WERI-Rb-1 (cell line): ENCODE results near the gene AGBL3.

Source experiments
- DNase-seq: peaks from one replicate; pipeline ENCODE4 v3.0.0-alpha.2; 2020
- H3K27ac ChIP-seq: fragments of 250-450 bp; sonication (Bioruptor Pico); 2 replicates; pipeline ENCODE4 v1.5.1; 2020; ENCODE audit warnings: mild to moderate bottlenecking, moderate library complexity
- H3K27me3 ChIP-seq: fragments of 250-450 bp; sonication (Bioruptor Pico); 2 replicates; pipeline ENCODE4 v1.5.1; 2021; ENCODE audit warnings: mild to moderate bottlenecking, low read depth, moderate library complexity; ENCODE audit not compliant: insufficient read depth, severe bottlenecking
- H3K36me3 ChIP-seq: fragments of 250-450 bp; sonication (Bioruptor Pico); 2 replicates; pipeline ENCODE4 v1.5.1; 2020; ENCODE audit warnings: mild to moderate bottlenecking, moderate library complexity
- H3K4me3 ChIP-seq: 2 replicates; pipeline ENCODE4 v1.5.1; 2011; ENCODE audit warnings: low read depth, mild to moderate bottlenecking, control low read depth, low read length
- H3K9me3 ChIP-seq: fragments of 250-450 bp; sonication (Bioruptor Pico); 2 replicates; pipeline ENCODE4 v1.5.1; 2021; ENCODE audit warnings: mild to moderate bottlenecking, moderate library complexity; ENCODE audit not compliant: severe bottlenecking
- CTCF ChIP-seq: IDR thresholded peaks from 2 replicates; pipeline ENCODE4 v1.5.1; 2011; ENCODE audit warnings: low read depth, mild to moderate bottlenecking, control low read depth, inconsistent platforms, low read length

AGBL3 gene

DNA sequence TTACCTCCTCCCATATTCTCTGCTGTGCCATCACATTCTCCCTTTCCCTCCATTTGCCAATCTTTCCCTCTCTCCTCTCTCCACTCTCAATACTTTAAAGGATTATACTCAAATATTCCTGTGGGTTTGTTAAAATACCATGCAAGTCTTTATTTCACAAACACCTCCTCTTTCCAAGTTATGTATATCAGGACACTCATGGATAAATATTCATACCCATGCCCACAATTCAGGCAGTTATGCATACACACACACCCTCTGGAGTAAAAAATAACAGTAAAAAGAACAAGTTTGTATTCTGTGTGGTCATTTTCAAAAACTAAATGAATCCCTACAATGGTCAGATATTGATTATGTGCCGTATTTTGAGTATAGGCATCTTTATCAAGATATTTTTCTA is 88.2 kb downstream of the AGBL3 start:
- Histone ChIP-seq H3K9me3 (no peaks in the 10 kb centered on the region), H3K4me3 (no peak overlapping the region), H3K27ac (no peak overlapping the region), H3K36me3 (no peaks in the 10 kb centered on the region), H3K27me3 (no peaks in the 10 kb centered on the region)
- no peak for DNase-seq
- TF ChIP-seq CTCF: no peak

GRCh38 chr7:135075716-135076115 is 89.4 kb downstream of the AGBL3 start:
- DNase-seq: no peak

DNA sequence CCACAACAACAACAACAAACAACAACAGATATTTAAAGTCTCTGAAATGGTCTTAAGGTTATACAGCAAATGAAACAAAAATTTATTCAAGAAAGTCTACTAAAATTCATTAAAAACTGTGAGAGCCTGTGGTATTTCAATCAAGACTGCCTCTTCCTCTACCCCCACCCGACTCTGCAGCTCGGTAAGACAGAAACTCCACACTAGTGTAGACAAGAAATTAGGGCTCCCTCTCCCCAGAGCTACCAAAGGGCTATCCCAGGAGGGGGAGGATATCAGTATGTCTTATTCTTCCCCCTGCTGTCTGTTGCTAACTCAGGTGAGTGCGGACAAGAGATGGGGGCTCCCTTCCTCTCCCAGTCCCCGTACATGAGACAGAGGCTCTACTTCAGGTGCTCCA is 90.6 kb downstream of the AGBL3 start:
- no peak overlapping the region for H3K27ac ChIP-seq
- no peaks in the 10 kb centered on the region for H3K27me3 ChIP-seq
- no peak overlapping the region for H3K4me3 ChIP-seq
- TF ChIP-seq CTCF: no peak
- H3K9me3 ChIP-seq: no peaks in the 10 kb centered on the region
- DNase-seq: no peak
- H3K36me3 ChIP-seq: no peaks in the 10 kb centered on the region

More at GRCh38 chr7:135075716-135076115, 89.4 kb downstream of the AGBL3 start:
- Histone ChIP-seq H3K9me3 (no peaks in the 10 kb centered on the region), H3K27me3 (no peaks in the 10 kb centered on the region), H3K36me3 (no peaks in the 10 kb centered on the region), H3K27ac (no peak overlapping the region), H3K4me3 (no peak overlapping the region)
- TF ChIP-seq CTCF: no peak

- TF ChIP-seq CTCF: no peak
- DNase-seq: no peak
- Histone ChIP-seq H3K4me3 (no peak overlapping the region), H3K36me3 (no peaks in the 10 kb centered on the region), H3K27me3 (no peaks in the 10 kb centered on the region), H3K27ac (no peak overlapping the region), H3K9me3 (no peaks in the 10 kb centered on the region)
Observed at GRCh38 chr7:135077642-135078041, 91.3 kb downstream of the AGBL3 start.

DNA sequence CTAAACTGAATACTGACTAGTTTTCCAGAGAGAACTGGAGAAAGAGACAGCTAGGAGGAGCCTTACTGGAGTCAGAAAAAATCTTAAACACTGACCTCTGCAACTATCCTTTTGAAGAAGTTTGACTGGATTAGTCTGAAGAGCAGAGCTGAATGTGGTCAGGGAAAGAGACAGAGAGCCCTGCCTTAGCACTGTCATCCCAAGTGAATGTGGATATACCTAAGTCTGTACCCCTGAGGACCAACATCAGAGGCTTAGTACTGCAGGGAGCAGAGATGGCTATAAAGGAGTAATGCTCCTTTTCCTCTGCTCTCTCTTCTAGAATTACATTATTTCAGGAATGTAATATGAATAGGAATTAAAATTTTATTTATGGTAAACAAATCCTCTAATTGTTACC is 91.7 kb downstream of the AGBL3 start:
- Histone ChIP-seq H3K9me3 (no peaks in the 10 kb centered on the region), H3K36me3 (no peaks in the 10 kb centered on the region), H3K27me3 (no peaks in the 10 kb centered on the region), H3K27ac (no peak overlapping the region), H3K4me3 (no peak overlapping the region)
- DNase-seq: no peak
- TF ChIP-seq CTCF: no peak

GRCh38 chr7:135079068-135079467 is 92.8 kb downstream of the AGBL3 start:
- Histone ChIP-seq H3K27ac (no peak overlapping the region), H3K4me3 (no peak overlapping the region), H3K9me3 (no peaks in the 10 kb centered on the region), H3K27me3 (no peaks in the 10 kb centered on the region), H3K36me3 (no peaks in the 10 kb centered on the region)
- TF ChIP-seq CTCF: no peak
- DNase-seq: no peak
